Measurements from ENCODE around the gene ANTKMT.
"Not testable (repeated sequence)": the region's sequence is repeated elsewhere in the genome, so short reads cannot be mapped to it uniquely, and the experiment has no call there.

Gene ANTKMT

GRCh38 chr16:711084-711483 lies 9.9 kb upstream of the ANTKMT start:
- no peak overlapping the region for H2AFZ ChIP-seq (ENCODE audit: low read length)
- no peak overlapping the region for H3K4me2 ChIP-seq (ENCODE audit: low read depth, low read length, poor library complexity, severe bottlenecking)

GRCh38 chr16:711548-712320 lies 9.2 kb upstream of the ANTKMT start:
- H3K9ac ChIP-seq (ENCODE audit: low read depth, low read length, poor library complexity, severe bottlenecking): no peak overlapping the region
- H3F3A ChIP-seq (ENCODE audit: low read depth): no peaks in the 10 kb centered on the region
- H3K9me2 ChIP-seq (replicated peaks; ENCODE audit: low read depth, low read length): no peaks in the 10 kb centered on the region
- no peak overlapping the region for H3K4me3 ChIP-seq (ENCODE audit: low read length, poor library complexity, severe bottlenecking)
- H3K4me1 ChIP-seq (ENCODE audit: insufficient read depth, low read length, poor library complexity, severe bottlenecking): no peaks in the 10 kb centered on the region
- no peaks in the 10 kb centered on the region for H4K20me1 ChIP-seq (ENCODE audit: insufficient read depth, low read length, poor library complexity, severe bottlenecking)
- no peak overlapping the region for H2AFZ ChIP-seq (ENCODE audit: low read length)
- TF ChIP-seq CTCF (conservative IDR thresholded peaks at IDR 0.05; ENCODE audit: low read length) (peak; percentile 55), EZH2phosphoT487 (IDR thresholded peaks at IDR 0.05; ENCODE audit: borderline replicate concordance) (no peak)
- no peaks in the 10 kb centered on the region for H3K9me3 ChIP-seq (ENCODE audit: insufficient read depth, low read depth, low read length)
- no peaks in the 10 kb centered on the region for H3K27me3 ChIP-seq (ENCODE audit: insufficient read depth, low read length, poor library complexity, severe bottlenecking)
- no peaks in the 10 kb centered on the region for H3K36me3 ChIP-seq (ENCODE audit: insufficient read depth, low read length)
- H3K79me2 ChIP-seq (ENCODE audit: insufficient read depth, low read length): no peaks in the 10 kb centered on the region
- no peak overlapping the region for H3K4me2 ChIP-seq (ENCODE audit: low read depth, low read length, poor library complexity, severe bottlenecking)

More at GRCh38 chr16:711084-711483, 9.9 kb upstream of the ANTKMT start:
- H3K4me3 ChIP-seq (ENCODE audit: low read length, poor library complexity, severe bottlenecking): no peak overlapping the region
- H3K9me3 ChIP-seq (ENCODE audit: insufficient read depth, low read depth, low read length): no peaks in the 10 kb centered on the region
- no peaks in the 10 kb centered on the region for H3K9me2 ChIP-seq (replicated peaks; ENCODE audit: low read depth, low read length)
- H3K36me3 ChIP-seq (ENCODE audit: insufficient read depth, low read length): no peaks in the 10 kb centered on the region
- no peaks in the 10 kb centered on the region for H4K20me1 ChIP-seq (ENCODE audit: insufficient read depth, low read length, poor library complexity, severe bottlenecking)
- no peaks in the 10 kb centered on the region for H3K79me2 ChIP-seq (ENCODE audit: insufficient read depth, low read length)
- H3K4me1 ChIP-seq (ENCODE audit: insufficient read depth, low read length, poor library complexity, severe bottlenecking): no peaks in the 10 kb centered on the region
- TF ChIP-seq EZH2phosphoT487 (IDR thresholded peaks at IDR 0.05; ENCODE audit: borderline replicate concordance) (no peak), CTCF (conservative IDR thresholded peaks at IDR 0.05; ENCODE audit: low read length) (no peak)
- H3K9ac ChIP-seq (ENCODE audit: low read depth, low read length, poor library complexity, severe bottlenecking): no peak overlapping the region
- H3F3A ChIP-seq (ENCODE audit: low read depth): no peaks in the 10 kb centered on the region
- no peaks in the 10 kb centered on the region for H3K27me3 ChIP-seq (ENCODE audit: insufficient read depth, low read length, poor library complexity, severe bottlenecking)

DNA sequence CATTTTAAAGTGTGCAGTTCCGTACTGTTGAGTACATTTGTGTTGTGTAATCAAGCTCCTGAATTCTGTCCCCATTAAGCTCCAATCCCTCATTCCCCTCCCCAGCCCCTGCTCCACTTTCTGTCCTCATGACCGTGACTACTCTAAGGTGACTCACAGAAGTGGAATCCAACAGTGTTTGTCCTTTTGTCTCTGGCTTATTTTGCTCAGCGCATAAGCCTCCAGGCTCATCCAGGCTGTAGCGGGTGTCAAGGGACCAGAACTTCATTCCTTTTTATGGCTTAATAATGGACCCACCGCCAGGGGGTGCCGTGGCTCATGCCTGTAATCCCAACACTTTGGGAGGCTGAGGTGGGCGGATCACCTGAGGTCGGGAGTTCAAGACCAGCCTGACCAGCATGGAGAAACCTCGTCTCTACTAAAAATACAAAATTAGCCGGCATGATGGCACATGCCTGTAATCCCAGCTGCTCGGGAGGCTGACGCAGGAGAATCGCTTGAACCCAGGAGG lies 8.2 kb upstream of the ANTKMT start:
- not testable (repeated sequence) for H3K9me3 ChIP-seq (ENCODE audit: insufficient read depth, low read depth, low read length); H3K9ac ChIP-seq (ENCODE audit: low read depth, low read length, poor library complexity, severe bottlenecking); H3K9me2 ChIP-seq (replicated peaks; ENCODE audit: low read depth, low read length); H3K27me3 ChIP-seq (ENCODE audit: insufficient read depth, low read length, poor library complexity, severe bottlenecking); H3K4me2 ChIP-seq (ENCODE audit: low read depth, low read length, poor library complexity, severe bottlenecking); H3K4me3 ChIP-seq (ENCODE audit: low read length, poor library complexity, severe bottlenecking); H3F3A ChIP-seq (ENCODE audit: low read depth); H3K4me1 ChIP-seq (ENCODE audit: insufficient read depth, low read length, poor library complexity, severe bottlenecking); H3K79me2 ChIP-seq (ENCODE audit: insufficient read depth, low read length); H3K36me3 ChIP-seq (ENCODE audit: insufficient read depth, low read length); H4K20me1 ChIP-seq (ENCODE audit: insufficient read depth, low read length, poor library complexity, severe bottlenecking); H2AFZ ChIP-seq (ENCODE audit: low read length)
- TF ChIP-seq CTCF (conservative IDR thresholded peaks at IDR 0.05; ENCODE audit: low read length): peak; percentile 26; the same call in 1 of the 2 replicates
